WTC11 (cell line): Measurements from ENCODE around the gene ZMIZ1.

Experiments used
- TF ChIP-seq, protein P1 (sequence below): sonication (generic); formaldehyde crosslinking; IDR thresholded peaks from 2 replicates; pipeline ENCODE4 v1.8.0; 2023; ENCODE audit warnings: mild to moderate bottlenecking, missing genetic modification reagents
- TF ChIP-seq, protein P2 (sequence below): fragments of 200-600 bp; IDR thresholded peaks from 2 replicates; pipeline ENCODE4 v1.8.0; 2022; ENCODE audit warnings: antibody characterized with exemption

DNA sequence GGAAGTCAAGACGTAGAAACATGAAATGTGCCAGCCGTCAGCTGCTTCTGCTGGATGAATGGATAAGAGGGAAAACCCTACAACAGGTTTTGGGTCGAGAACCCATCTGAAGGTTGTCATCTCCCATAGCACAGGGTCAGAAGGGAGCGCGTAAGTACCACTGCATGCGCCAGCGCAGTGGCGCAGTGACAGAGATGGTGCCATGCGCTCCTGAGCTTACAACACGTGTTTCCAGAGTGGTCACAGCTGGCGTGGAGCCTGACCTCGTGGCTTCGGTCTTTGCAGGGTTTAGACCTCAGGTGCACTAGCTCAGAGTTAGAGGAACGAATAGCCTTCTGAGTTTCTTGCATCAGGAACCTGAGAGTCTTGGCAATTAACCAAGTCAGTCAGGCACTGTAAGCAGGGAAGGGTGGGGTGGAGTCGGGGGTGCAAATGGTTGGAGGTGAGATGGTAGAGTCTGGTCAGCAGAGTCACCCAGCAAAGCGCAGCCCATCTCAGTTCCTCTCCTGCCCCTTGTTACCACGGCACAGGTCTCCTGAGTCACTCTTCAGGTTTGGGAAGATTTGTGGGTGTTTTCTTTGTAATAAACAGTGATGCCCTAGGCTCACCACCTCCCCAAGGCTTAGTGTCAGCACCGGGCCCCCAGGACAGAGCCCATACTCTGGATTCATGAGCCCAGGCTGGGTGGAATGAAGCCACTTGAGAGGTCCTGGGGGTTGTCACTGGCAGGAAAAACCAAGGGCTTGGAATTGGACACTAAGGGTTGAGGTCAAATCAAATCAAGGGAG lies 194.4 kb downstream of the ZMIZ1 start:
- TF ChIP-seq, protein P1, sequence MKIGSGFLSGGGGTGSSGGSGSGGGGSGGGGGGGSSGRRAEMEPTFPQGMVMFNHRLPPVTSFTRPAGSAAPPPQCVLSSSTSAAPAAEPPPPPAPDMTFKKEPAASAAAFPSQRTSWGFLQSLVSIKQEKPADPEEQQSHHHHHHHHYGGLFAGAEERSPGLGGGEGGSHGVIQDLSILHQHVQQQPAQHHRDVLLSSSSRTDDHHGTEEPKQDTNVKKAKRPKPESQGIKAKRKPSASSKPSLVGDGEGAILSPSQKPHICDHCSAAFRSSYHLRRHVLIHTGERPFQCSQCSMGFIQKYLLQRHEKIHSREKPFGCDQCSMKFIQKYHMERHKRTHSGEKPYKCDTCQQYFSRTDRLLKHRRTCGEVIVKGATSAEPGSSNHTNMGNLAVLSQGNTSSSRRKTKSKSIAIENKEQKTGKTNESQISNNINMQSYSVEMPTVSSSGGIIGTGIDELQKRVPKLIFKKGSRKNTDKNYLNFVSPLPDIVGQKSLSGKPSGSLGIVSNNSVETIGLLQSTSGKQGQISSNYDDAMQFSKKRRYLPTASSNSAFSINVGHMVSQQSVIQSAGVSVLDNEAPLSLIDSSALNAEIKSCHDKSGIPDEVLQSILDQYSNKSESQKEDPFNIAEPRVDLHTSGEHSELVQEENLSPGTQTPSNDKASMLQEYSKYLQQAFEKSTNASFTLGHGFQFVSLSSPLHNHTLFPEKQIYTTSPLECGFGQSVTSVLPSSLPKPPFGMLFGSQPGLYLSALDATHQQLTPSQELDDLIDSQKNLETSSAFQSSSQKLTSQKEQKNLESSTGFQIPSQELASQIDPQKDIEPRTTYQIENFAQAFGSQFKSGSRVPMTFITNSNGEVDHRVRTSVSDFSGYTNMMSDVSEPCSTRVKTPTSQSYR (CRISPR knock-in tag): no peak
- TF ChIP-seq, protein P2, sequence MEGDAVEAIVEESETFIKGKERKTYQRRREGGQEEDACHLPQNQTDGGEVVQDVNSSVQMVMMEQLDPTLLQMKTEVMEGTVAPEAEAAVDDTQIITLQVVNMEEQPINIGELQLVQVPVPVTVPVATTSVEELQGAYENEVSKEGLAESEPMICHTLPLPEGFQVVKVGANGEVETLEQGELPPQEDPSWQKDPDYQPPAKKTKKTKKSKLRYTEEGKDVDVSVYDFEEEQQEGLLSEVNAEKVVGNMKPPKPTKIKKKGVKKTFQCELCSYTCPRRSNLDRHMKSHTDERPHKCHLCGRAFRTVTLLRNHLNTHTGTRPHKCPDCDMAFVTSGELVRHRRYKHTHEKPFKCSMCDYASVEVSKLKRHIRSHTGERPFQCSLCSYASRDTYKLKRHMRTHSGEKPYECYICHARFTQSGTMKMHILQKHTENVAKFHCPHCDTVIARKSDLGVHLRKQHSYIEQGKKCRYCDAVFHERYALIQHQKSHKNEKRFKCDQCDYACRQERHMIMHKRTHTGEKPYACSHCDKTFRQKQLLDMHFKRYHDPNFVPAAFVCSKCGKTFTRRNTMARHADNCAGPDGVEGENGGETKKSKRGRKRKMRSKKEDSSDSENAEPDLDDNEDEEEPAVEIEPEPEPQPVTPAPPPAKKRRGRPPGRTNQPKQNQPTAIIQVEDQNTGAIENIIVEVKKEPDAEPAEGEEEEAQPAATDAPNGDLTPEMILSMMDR: no peak
